CD4-positive, alpha-beta T cell treated with Interferon alpha-2 for 1 hour (primary cell): Measurements from ENCODE around the gene NHP2.
"Not testable (repeated sequence)": the region's sequence is repeated elsewhere in the genome, so short reads cannot be mapped to it uniquely, and the experiment has no call there.

ENCODE experiments used
- DNase-seq, 2 donors: peaks; one replicate each; pipeline ENCODE4 v3.0.0-alpha.2; 2020 to 2022

The NHP2 gene

DNA sequence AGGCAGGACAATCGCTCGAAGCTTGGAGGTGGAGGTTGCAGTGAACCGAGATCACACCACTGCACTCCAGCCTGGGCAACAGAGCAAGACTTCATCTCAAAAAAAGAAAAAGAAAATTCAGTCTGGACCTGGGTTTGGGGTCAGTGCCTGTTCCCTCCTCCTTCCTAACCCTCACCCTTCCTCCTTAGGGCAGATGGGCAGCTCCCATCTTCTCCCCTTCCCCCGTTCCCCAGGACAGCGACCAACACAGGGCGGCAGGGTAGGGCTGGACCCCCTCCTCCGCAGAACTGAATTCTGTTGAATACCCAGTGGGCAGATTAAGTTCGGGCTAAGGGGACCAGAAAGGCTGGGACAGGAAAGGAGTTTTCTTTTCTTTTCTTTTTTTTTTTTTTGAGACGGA is 24.4 kb downstream of the NHP2 start:
- no peak for DNase-seq

- DNase-seq: not testable (repeated sequence)
Measured at GRCh38 chr5:178127300-178128009, 26.2 kb downstream of the NHP2 start.

DNA sequence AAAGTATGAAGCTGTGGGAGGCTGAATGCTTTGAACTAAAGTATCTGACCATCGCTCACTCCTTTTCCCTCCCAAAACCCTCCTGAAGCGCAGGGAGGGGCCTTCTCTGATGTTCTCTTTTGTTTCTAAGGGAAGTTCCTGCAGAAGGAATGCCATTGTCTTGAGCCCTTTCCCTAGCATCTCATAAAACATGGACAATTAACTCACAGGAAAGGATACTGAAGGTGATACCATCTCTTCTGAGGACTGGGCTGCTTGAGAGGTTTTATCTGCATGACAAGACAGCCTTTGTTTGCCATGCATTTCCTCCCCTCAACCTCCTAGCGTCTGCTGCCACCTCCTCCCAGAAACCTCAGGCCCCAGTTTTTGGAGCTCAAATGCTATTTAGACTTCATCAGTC is 27.1 kb downstream of the NHP2 start:
- no peak for DNase-seq

- DNase-seq: no peak
Measured at GRCh38 chr5:178125253-178125906, 28.3 kb downstream of the NHP2 start.

DNA sequence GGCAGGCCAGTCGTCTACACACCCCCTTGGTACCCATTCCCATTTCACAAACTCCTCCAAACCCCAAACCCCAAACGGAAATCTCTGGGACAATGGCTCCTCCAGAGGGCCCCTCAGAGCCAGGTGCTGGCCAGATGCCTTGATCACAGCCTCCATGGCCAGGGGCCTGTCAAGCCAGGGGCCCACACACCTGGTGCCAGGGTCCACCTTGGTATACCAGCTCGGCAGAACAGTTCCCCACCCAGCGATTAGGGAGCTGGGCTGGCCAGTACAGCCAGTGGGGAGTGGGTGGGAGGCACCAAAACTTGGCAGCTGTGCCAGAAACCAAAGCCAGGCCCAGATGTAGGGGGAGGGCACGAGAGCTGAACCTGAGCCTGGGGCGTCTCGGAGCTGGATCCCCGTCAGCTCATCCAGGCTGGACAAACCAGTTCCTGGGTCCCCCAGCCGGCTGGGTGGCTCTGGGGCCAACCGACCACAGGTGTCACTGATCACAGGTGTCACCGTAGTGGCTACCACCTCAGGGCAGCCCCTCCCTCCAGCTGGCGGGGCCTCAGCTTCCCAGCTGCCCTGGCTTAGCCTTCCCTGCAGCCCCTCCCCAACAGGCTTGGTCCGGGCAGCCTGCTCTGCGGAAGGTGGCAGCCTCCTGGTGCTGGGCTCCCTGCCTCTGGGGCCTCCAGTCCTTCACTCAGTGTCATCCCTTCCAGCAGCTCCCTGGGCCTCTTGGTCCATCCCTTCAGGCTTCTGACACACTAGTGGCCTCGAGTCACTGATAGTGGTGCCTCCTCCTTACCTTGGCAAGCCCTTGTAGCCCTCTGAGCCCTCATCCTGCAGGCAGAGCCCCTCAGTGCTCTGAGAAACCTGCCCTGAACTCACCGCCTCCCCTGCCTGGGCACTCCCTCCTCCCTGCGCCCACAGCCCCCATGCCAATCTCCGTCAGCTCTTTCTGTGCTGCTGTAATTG is 29.4 kb downstream of the NHP2 start:
- DNase-seq: no peak

DNA sequence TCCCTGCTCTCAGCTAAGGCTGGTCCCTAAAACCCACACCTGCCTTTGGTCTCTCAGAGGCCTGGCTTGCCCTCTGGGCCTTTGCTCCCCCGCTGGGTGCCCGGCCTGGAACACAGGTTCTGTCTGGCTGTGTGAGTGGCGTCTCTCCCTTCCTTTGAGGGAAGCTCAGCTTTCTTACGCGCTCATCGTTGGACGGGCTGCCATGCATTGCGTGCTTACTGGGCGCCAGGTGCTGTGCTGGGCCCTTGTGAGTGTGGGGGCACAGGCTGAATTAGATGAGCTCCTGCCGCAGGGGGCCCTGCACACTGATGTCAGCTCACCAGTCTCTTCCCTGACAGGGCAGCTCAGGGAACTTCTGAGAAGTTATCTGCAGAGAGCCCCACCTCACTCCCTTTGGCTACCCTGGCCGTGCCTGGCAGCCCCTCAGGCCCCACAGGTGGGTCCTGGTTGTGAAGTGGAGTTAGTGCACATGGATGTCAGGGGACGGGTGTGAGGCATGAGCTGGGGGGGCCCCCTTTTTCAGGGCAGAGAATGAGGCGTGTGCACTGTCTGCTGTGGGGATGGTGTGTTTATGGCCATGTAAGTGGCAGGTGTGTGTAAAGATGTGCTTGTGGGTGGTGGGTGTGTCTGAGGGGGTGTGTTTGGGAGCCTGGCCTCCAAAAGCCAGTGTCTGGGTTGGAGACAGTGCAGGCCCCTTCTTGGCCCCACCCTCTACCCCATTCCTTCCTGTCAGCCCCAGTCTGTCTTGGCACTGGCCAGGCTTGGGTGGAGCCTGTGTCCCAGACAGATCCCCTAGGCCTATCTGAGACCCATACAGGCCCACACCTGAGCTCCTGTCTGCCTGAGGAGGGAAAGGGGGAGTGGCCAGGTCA is 30.4 kb downstream of the NHP2 start:
- DNase-seq: no peak

DNA sequence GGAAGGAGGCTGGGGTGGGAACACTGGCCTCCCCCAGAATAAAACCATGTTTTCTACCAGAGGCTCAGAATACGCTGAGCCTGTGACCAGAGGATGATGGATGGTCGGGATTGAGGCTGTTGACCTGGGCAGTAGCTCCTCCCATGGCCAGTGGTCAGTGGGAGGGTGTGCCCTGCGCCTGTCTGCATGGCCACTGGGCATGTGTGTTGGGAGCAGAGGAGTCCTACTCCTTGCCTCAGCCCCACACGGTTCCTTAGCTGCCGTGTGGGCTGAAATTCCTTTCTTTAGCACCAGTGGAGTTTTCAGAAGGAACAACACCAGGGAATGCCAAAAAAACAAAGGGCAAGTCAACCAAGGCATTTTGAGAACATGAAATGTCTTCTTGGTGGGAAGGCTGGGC is 31.3 kb downstream of the NHP2 start:
- DNase-seq: no peak

- no peak for DNase-seq
Measured at GRCh38 chr5:178121391-178122276, 32.1 kb downstream of the NHP2 start.

GRCh38 chr5:178120607-178121357 is 32.9 kb downstream of the NHP2 start:
- DNase-seq: peak; percentile 85 to 87

- DNase-seq: no peak
Measured at GRCh38 chr5:178119915-178120606, 33.6 kb downstream of the NHP2 start.

DNA sequence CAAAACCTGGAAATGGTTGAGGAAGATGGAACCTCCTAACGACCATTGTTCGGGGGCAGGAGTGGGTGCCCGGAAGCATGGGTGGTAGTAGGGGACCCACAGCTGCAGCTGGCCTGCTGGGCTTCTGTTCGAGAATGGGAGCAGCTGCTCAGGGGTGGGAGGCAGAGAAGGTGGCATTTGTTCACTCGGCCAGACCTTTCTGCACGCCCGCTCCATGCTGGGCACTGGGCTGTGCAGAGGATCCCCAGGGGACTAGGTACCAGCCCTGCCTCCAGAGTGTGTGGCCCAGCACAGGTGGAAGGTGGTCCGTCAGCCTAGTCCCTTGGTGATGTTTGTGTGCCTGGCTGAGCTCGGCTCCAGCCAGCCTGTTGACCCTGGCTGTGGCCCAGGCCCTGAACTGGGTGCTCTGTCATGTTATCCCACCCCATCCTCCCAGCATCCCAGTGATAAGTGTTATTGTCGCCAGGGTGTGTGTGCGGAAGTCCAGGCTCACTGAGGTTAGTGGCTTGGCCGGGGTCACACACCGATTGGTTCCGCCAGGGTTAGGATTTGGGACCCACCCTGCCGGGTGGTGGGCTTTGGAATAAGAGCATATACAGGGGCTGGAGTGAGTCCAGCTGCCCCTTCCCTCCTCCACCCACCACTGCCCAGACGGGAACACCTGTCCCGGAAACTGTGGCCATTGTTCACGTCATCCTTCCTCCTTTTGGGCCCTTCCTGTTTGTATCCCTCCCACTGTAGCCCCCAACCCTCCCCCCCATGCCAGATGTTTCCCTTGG is 35.6 kb downstream of the NHP2 start:
- DNase-seq: no peak

GRCh38 chr5:178116143-178116885 is 37.4 kb downstream of the NHP2 start:
- DNase-seq: peak; percentile 87 to 88

- no peak for DNase-seq
Measured at GRCh38 chr5:178115814-178116142, 37.9 kb downstream of the NHP2 start.

- peak in 1 of 2 donors; percentile 39 for DNase-seq
Measured at GRCh38 chr5:178115136-178115813, 38.4 kb downstream of the NHP2 start.

GRCh38 chr5:178114325-178115135 is 39.2 kb downstream of the NHP2 start:
- DNase-seq: peak; percentile 49 to 59

- DNase-seq: no peak
Measured at GRCh38 chr5:178113841-178114324, 39.8 kb downstream of the NHP2 start.
